Breast epithelium (tissue), 3 donors: ENCODE results near the gene PDCD1.
"Not testable (repeated sequence)": the region's sequence is repeated elsewhere in the genome, so short reads cannot be mapped to it uniquely, and the experiment has no call there.

Experiments
- POLR2A ChIP-seq: fragments of 450-650 bp; IDR thresholded peaks from one replicate; pipeline ENCODE4 v1.6.1; 2016; ENCODE audit warnings: antibody characterized with exemption, mild to moderate bottlenecking, moderate library complexity
- TF ChIP-seq, protein P1 (sequence below), 3 donors: fragments of 450-650 bp; IDR thresholded peaks; one replicate each; pipeline ENCODE4 v1.5.1; 2016 to 2017; ENCODE audit warnings: antibody characterized with exemption in 3 of 3, mild to moderate bottlenecking in 3 of 3, moderate library complexity in 3 of 3

DNA sequence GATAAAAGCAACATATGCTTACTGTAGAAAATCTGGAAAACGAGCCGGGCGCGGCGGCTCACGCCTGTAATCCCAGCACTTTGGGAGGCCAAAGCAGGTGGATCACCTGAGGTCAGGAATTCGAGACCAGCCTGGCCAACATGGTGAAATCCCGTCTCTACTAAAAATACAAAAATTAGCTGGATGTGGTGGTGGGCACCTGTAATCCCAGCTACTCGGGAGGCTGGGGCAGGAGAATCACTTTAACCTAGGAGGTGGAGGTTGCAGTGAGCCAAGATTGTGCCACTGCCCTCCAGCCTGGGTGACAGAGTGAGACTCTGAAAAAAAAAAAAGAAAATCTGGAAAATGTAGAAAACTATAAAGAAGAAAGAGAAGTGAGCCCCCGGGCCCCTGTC is 40.9 kb downstream of the PDCD1 start:
- TF ChIP-seq, protein P1, sequence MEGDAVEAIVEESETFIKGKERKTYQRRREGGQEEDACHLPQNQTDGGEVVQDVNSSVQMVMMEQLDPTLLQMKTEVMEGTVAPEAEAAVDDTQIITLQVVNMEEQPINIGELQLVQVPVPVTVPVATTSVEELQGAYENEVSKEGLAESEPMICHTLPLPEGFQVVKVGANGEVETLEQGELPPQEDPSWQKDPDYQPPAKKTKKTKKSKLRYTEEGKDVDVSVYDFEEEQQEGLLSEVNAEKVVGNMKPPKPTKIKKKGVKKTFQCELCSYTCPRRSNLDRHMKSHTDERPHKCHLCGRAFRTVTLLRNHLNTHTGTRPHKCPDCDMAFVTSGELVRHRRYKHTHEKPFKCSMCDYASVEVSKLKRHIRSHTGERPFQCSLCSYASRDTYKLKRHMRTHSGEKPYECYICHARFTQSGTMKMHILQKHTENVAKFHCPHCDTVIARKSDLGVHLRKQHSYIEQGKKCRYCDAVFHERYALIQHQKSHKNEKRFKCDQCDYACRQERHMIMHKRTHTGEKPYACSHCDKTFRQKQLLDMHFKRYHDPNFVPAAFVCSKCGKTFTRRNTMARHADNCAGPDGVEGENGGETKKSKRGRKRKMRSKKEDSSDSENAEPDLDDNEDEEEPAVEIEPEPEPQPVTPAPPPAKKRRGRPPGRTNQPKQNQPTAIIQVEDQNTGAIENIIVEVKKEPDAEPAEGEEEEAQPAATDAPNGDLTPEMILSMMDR (IDR thresholded peaks at IDR 0.05) = not testable (repeated sequence)
- not testable (repeated sequence) for TF ChIP-seq POLR2A
